Mammary epithelial cell (primary cell): ENCODE measurements around the gene KLHL18.

Experiments used
- EZH2 ChIP-seq: IDR thresholded peaks from 2 replicates; pipeline ENCODE4 v1.6.1; 2012; ENCODE audit warnings: low read length, inconsistent platforms, borderline replicate concordance
- TF ChIP-seq, protein P1 (sequence below), 2 donors: IDR thresholded peaks in 1 of 2; conservative IDR thresholded peaks in 1 of 2; 2 replicates each; pipeline ENCODE4 v1.5.1; 2011 to 2012; ENCODE audit warnings: inconsistent platforms in 2 of 2, low read length in 2 of 2, mild to moderate bottlenecking in 2 of 2, control low read depth in 1 of 2, low read depth in 1 of 2; ENCODE audit not compliant: insufficient read depth in 1 of 2; ENCODE audit errors: extremely low read depth in 1 of 2

DNA sequence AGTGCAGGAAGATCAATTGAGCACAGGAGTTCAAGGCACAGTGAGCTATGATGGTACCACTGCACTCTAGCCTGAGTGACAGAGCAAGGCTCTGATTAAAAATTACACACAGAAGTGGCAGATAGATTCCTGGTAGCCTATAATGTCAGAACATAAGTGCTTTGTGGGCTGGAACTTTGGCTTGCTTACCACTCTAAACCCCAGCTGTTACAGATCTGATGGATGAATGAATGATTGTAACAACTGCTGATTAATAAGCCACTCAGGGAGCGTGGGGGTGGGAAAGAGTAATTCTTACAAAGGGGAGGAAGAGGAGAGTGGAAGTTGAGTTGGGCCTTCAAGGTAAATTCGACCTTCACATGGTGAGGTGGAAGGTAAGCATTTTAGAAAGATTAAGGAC lies 57.2 kb downstream of the KLHL18 start:
- TF ChIP-seq, protein P1, sequence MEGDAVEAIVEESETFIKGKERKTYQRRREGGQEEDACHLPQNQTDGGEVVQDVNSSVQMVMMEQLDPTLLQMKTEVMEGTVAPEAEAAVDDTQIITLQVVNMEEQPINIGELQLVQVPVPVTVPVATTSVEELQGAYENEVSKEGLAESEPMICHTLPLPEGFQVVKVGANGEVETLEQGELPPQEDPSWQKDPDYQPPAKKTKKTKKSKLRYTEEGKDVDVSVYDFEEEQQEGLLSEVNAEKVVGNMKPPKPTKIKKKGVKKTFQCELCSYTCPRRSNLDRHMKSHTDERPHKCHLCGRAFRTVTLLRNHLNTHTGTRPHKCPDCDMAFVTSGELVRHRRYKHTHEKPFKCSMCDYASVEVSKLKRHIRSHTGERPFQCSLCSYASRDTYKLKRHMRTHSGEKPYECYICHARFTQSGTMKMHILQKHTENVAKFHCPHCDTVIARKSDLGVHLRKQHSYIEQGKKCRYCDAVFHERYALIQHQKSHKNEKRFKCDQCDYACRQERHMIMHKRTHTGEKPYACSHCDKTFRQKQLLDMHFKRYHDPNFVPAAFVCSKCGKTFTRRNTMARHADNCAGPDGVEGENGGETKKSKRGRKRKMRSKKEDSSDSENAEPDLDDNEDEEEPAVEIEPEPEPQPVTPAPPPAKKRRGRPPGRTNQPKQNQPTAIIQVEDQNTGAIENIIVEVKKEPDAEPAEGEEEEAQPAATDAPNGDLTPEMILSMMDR (conservative IDR thresholded peaks at IDR 0.05 in 1 of 2, IDR thresholded peaks at IDR 0.05 in 1 of 2; ENCODE audit: extremely low read depth in 1 of 2, insufficient read depth in 1 of 2, low read depth in 1 of 2, low read length in 2 of 2) = no peak
- no peak for TF ChIP-seq EZH2
